Lower leg skin (tissue), 3 donors: ENCODE data around the gene GRAMD2B.

Experiments
- POLR2A ChIP-seq, 2 donors: fragments of 450-650 bp; IDR thresholded peaks; one replicate each; pipeline ENCODE4 v1.6.1; 2016 to 2017; ENCODE audit warnings: antibody characterized with exemption in 2 of 2, mild to moderate bottlenecking in 1 of 2, moderate library complexity in 1 of 2
- TF ChIP-seq, protein P1 (sequence below), 3 donors: fragments of 450-650 bp; IDR thresholded peaks; one replicate each; pipeline ENCODE4 v1.5.1; 2016; ENCODE audit warnings: antibody characterized with exemption in 3 of 3, mild to moderate bottlenecking in 3 of 3, moderate library complexity in 2 of 3

DNA sequence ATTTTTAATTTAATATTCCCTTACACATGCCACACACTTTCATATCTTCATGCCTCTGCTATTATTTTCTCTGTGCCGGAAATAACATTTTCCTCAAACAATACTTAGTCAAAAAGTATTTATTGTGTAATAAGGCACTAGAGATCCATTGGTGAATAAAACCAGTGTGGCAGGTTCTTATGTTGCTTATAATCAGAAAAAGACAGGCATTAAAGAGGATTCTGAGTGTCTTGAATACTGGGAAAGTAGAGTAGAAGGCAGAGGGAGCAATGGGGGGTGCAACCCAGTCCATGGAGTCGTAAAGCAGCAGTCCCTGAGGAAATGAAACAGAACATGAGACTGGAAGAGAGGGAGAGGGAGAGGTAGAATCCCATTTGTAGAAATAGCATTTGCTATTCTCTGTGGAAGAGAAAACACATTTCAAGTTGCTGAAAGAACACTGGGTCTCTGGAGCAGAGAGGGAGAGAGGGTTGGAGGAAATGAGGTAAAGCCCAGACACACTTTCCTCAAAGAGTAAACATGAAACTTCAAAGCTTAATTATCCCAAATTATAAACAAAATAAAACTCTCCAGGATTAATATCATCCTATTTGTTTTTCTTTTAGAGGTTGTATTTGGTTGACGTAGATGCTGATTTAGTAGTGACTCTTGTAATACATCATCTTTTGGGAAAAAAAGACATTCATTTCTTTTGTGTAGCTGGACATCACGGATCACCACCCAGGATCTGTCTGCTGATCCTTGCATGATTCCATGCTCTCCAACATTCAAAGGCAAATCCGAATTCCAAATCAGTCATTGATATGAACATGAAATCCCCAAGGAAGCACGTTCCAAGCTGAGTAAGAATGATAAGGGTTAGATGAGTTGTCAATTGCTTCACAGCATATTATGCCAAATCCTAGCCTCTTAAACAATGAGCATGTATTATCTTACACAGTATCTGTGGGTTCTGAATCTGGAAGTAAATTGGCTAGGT lies 37.4 kb upstream of the GRAMD2B start:
- TF ChIP-seq, protein P1, sequence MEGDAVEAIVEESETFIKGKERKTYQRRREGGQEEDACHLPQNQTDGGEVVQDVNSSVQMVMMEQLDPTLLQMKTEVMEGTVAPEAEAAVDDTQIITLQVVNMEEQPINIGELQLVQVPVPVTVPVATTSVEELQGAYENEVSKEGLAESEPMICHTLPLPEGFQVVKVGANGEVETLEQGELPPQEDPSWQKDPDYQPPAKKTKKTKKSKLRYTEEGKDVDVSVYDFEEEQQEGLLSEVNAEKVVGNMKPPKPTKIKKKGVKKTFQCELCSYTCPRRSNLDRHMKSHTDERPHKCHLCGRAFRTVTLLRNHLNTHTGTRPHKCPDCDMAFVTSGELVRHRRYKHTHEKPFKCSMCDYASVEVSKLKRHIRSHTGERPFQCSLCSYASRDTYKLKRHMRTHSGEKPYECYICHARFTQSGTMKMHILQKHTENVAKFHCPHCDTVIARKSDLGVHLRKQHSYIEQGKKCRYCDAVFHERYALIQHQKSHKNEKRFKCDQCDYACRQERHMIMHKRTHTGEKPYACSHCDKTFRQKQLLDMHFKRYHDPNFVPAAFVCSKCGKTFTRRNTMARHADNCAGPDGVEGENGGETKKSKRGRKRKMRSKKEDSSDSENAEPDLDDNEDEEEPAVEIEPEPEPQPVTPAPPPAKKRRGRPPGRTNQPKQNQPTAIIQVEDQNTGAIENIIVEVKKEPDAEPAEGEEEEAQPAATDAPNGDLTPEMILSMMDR (IDR thresholded peaks at IDR 0.05), result no peak
- no peak for TF ChIP-seq POLR2A (IDR thresholded peaks at IDR 0.05)
